DOHH2 (cell line): Measurements from ENCODE around the gene SLC4A1AP.

Experiments used
- EZH2phosphoT487 ChIP-seq: fragments of 200-600 bp; sonication (generic); IDR thresholded peaks from 2 replicates; pipeline ENCODE4 v1.6.1; 2017; ENCODE audit warnings: borderline replicate concordance, mild to moderate bottlenecking, antibody characterized with exemption, low read length, moderate library complexity, mixed read lengths
- TF ChIP-seq, protein P1 (sequence below): fragments of 200-600 bp; sonication (generic); IDR thresholded peaks from one replicate; pipeline ENCODE4 v1.5.1; 2014; ENCODE audit warnings: antibody characterized with exemption, mild to moderate bottlenecking, low read depth, low read length; ENCODE audit not compliant: poor library complexity, severe bottlenecking

- TF ChIP-seq, protein P1, sequence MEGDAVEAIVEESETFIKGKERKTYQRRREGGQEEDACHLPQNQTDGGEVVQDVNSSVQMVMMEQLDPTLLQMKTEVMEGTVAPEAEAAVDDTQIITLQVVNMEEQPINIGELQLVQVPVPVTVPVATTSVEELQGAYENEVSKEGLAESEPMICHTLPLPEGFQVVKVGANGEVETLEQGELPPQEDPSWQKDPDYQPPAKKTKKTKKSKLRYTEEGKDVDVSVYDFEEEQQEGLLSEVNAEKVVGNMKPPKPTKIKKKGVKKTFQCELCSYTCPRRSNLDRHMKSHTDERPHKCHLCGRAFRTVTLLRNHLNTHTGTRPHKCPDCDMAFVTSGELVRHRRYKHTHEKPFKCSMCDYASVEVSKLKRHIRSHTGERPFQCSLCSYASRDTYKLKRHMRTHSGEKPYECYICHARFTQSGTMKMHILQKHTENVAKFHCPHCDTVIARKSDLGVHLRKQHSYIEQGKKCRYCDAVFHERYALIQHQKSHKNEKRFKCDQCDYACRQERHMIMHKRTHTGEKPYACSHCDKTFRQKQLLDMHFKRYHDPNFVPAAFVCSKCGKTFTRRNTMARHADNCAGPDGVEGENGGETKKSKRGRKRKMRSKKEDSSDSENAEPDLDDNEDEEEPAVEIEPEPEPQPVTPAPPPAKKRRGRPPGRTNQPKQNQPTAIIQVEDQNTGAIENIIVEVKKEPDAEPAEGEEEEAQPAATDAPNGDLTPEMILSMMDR: no peak
- no peak for TF ChIP-seq EZH2phosphoT487
Measured at GRCh38 chr2:27664622-27665363, 1.1 kb downstream of the SLC4A1AP start.
